HL-60 (cell line): ENCODE measurements around the gene IKZF5.

Experiments used
- DNase-seq, 2 experiments: peaks; one replicate each; pipeline ENCODE4 v3.0.0-alpha.2; 2010 to 2020; ENCODE audit warnings: low read depth in 1 of 2, low spot score in 1 of 2
- H3K27ac ChIP-seq: fragments of 250-450 bp; sonication (Bioruptor Pico); replicated peaks from 2 replicates; pipeline ENCODE4 v1.5.1; 2020; ENCODE audit warnings: mild to moderate bottlenecking, moderate library complexity
- H3K27me3 ChIP-seq: fragments of 250-450 bp; sonication (Bioruptor Pico); 2 replicates; pipeline ENCODE4 v1.5.1; 2021; ENCODE audit warnings: mild to moderate bottlenecking, moderate library complexity; ENCODE audit not compliant: insufficient read depth, poor library complexity, severe bottlenecking
- H3K4me3 ChIP-seq: replicated peaks from 2 replicates; pipeline ENCODE4 v1.5.1; 2011; ENCODE audit warnings: mild to moderate bottlenecking, control low read depth, low read length; ENCODE audit not compliant: insufficient read depth
- GABPA ChIP-seq: IDR thresholded peaks from 2 replicates; pipeline ENCODE4 v1.6.1; 2012; ENCODE audit warnings: low read depth
- POLR2AphosphoS5 ChIP-seq: IDR thresholded peaks from 2 replicates; pipeline ENCODE4 v1.6.1; 2012; ENCODE audit warnings: low read depth
- REST ChIP-seq: IDR thresholded peaks from 2 replicates; pipeline ENCODE4 v1.6.1; 2012; ENCODE audit warnings: low read depth; ENCODE audit not compliant: insufficient replicate concordance
- SPI1 ChIP-seq: IDR thresholded peaks from 2 replicates; pipeline ENCODE4 v1.6.1; 2012; ENCODE audit warnings: low read depth, mild to moderate bottlenecking, borderline replicate concordance
- TF ChIP-seq, protein P1 (sequence below): IDR thresholded peaks from one replicate; pipeline ENCODE4 v1.5.1; 2011; ENCODE audit warnings: low read length, control low read depth, inconsistent platforms; ENCODE audit not compliant: insufficient read depth

Gene IKZF5

DNA sequence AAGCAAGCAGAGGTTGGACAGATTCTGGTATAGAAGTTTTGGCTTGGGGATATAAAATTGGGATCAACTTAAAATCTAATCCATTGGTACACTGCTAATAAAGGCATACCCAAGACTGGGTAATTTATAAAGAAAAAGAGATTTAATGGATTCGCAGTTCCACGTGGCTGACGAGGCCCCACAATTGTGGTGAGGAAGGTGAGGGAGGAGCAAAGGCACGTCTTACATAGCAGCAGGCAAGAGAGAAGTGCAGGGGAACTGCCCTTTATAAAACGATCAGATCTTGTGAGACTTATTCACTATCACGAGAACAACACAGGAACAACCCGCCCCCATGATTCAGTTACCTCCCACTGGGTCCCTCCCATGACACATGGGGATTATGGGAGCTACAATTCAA lies 9.9 kb upstream of the IKZF5 start:
- Histone ChIP-seq H3K4me3 (no peak overlapping the region), H3K27me3 (no peaks in the 10 kb centered on the region), H3K27ac (no peak overlapping the region)
- DNase-seq = no peak
- no peak for TF ChIP-seq SPI1
- no peak for TF ChIP-seq GABPA
- TF ChIP-seq, protein P1, sequence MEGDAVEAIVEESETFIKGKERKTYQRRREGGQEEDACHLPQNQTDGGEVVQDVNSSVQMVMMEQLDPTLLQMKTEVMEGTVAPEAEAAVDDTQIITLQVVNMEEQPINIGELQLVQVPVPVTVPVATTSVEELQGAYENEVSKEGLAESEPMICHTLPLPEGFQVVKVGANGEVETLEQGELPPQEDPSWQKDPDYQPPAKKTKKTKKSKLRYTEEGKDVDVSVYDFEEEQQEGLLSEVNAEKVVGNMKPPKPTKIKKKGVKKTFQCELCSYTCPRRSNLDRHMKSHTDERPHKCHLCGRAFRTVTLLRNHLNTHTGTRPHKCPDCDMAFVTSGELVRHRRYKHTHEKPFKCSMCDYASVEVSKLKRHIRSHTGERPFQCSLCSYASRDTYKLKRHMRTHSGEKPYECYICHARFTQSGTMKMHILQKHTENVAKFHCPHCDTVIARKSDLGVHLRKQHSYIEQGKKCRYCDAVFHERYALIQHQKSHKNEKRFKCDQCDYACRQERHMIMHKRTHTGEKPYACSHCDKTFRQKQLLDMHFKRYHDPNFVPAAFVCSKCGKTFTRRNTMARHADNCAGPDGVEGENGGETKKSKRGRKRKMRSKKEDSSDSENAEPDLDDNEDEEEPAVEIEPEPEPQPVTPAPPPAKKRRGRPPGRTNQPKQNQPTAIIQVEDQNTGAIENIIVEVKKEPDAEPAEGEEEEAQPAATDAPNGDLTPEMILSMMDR = no peak
- TF ChIP-seq REST = no peak
- no peak for TF ChIP-seq POLR2AphosphoS5

- no peak overlapping the region for H3K4me3 ChIP-seq
Measured at GRCh38 chr10:123017421-123018165, 9.0 kb upstream of the IKZF5 start.

GRCh38 chr10:123016228-123016627 lies 7.6 kb upstream of the IKZF5 start:
- TF ChIP-seq GABPA = no peak
- no peak for TF ChIP-seq SPI1
- TF ChIP-seq, protein P1 = no peak
- Histone ChIP-seq H3K27me3 (no peaks in the 10 kb centered on the region), H3K4me3 (no peak overlapping the region), H3K27ac (no peak overlapping the region)
- no peak for DNase-seq

More at GRCh38 chr10:123017421-123018165, 9.0 kb upstream of the IKZF5 start:
- no peaks in the 10 kb centered on the region for H3K27me3 ChIP-seq
- TF ChIP-seq POLR2AphosphoS5 (no peak), GABPA (no peak), SPI1 (no peak), REST (no peak)
- TF ChIP-seq, protein P1 = no peak
- DNase-seq = no peak
- H3K27ac ChIP-seq = no peak overlapping the region

DNA sequence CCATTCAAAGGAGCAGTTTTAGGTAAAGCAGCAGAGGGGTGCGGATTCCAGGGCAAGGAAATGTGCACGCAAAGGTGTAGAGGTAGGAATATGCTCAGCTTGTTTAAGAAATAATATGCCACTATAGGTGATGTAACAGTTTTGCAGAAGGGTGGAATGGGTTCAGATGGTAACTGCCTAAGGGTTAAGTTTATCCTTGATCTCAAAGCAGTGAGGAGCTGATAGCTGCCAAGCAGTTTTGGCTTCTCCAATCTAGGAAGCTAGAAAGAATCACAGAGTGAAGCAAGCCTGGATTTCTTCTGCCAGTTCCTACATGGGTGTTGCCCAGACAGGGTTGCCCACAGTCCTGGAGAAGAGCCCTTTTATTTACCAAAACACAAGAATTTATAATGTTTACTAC lies 6.2 kb upstream of the IKZF5 start:
- no peaks in the 10 kb centered on the region for H3K27me3 ChIP-seq
- TF ChIP-seq SPI1 (no peak), POLR2AphosphoS5 (no peak), GABPA (no peak), REST (no peak)
- TF ChIP-seq, protein P1 = no peak
- H3K4me3 ChIP-seq = no peak overlapping the region
- H3K27ac ChIP-seq = no peak overlapping the region
- DNase-seq = no peak
